Endothelial cell of umbilical vein (primary cell): Measurements from ENCODE around the gene RARA. TPM values are rescaled to one million over a fixed set of nuclear protein-coding genes. Genes with fewer than 3 reads are reported as not detected.

Experiments
- BruUV-seq: library from RNA; stranded (reverse); fragments of 400-500 nt; replicated peaks from 2 replicates; lab custom pipeline; 2021; lab: Mats Ljungman, UMichigan
- CTCF ChIA-PET: fragments of 300-600, 350-600 bp; sonication (Branson Sonifier 250); formaldehyde crosslinking; loops from one replicate; lab custom pipeline; 2021; ENCODE audit warnings: antibody characterized with exemption, inconsistent platforms; lab: Charles Lee
- POLR2A ChIA-PET: fragments of 300-600, 350-600 bp; sonication (Branson Sonifier 250); formaldehyde crosslinking; loops from one replicate; lab custom pipeline; 2021; ENCODE audit warnings: antibody characterized with exemption, inconsistent platforms; lab: Charles Lee
- DNase-seq: peaks from one replicate; pipeline ENCODE4 v3.0.0-alpha.2; 2011; ENCODE audit warnings: low read depth, low spot score
- FAIRE-seq: peaks from 2 replicates; lab custom pipeline; 2011; peaks lifted over from hg19 to GRCh38; lab: Jason Lieb, UNC
- H2AFZ ChIP-seq: 2 replicates; pipeline ENCODE4 v1.6.0; 2012; ENCODE audit warnings: low read depth, low read length, control low read depth, inconsistent platforms
- H3K27ac ChIP-seq: 2 replicates; pipeline ENCODE4 v1.5.1; 2011; ENCODE audit warnings: low read depth, mild to moderate bottlenecking, control low read depth, low read length, moderate library complexity; ENCODE audit not compliant: insufficient read depth
- H3K27me3 ChIP-seq, 2 experiments: 2 replicates each; pipeline versions ENCODE4 v1.6.0 to v1.6.1; 2011; ENCODE audit warnings: low read length in 2 of 2, mixed read lengths in 1 of 2; ENCODE audit not compliant: control insufficient read depth in 2 of 2, insufficient read depth in 2 of 2
- H3K36me3 ChIP-seq, 2 experiments: 2 replicates in 1 of 2; 3 replicates in 1 of 2; pipeline ENCODE4 v1.5.1; 2011; ENCODE audit warnings: low read length in 2 of 2, mild to moderate bottlenecking in 1 of 2, moderate library complexity in 1 of 2; ENCODE audit not compliant: control insufficient read depth in 2 of 2, insufficient read depth in 2 of 2; ENCODE audit errors: extremely low read depth in 1 of 2
- H3K4me1 ChIP-seq: 3 replicates; pipeline ENCODE4 v1.5.1; 2011; ENCODE audit warnings: mild to moderate bottlenecking, low read length; ENCODE audit not compliant: control insufficient read depth, insufficient read depth; ENCODE audit errors: extremely low read depth
- H3K4me2 ChIP-seq: 2 replicates; pipeline ENCODE4 v1.6.1; 2011; ENCODE audit warnings: low read length, control low read depth, mixed read lengths; ENCODE audit not compliant: insufficient read depth
- H3K4me3 ChIP-seq, 3 experiments: fragments of 200-600 bp in 1 of 3; sonication (generic), shearing (Covaris generic) in 1 of 3; replicated peaks in 1 of 3; 2 replicates each; pipeline ENCODE4 v1.5.1; 2011 to 2016; ENCODE audit warnings: control low read depth in 3 of 3, low read length in 3 of 3, mild to moderate bottlenecking in 2 of 3, inconsistent platforms in 1 of 3, low read depth in 1 of 3, moderate library complexity in 1 of 3; ENCODE audit not compliant: insufficient read depth in 1 of 3
- H3K79me2 ChIP-seq: 2 replicates; pipeline ENCODE4 v1.6.0; 2012; ENCODE audit warnings: low read length, inconsistent platforms; ENCODE audit not compliant: control insufficient read depth, insufficient read depth
- H3K9ac ChIP-seq: replicated peaks from 2 replicates; pipeline ENCODE3; 2011; ENCODE audit warnings: low read length, control low read depth; ENCODE audit not compliant: insufficient read depth; ENCODE audit errors: extremely low read depth
- H3K9me1 ChIP-seq: replicated peaks from 3 replicates; pipeline ENCODE4 v1.6.0; 2011; ENCODE audit warnings: mild to moderate bottlenecking, low read length; ENCODE audit not compliant: control insufficient read depth, insufficient read depth; ENCODE audit errors: extremely low read depth
- H3K9me3 ChIP-seq: replicated peaks from 2 replicates; pipeline ENCODE4 v1.5.1; 2012; ENCODE audit warnings: low read length, inconsistent platforms; ENCODE audit not compliant: control insufficient read depth, insufficient read depth
- H4K20me1 ChIP-seq: replicated peaks from 2 replicates; pipeline ENCODE3; 2011; ENCODE audit warnings: mild to moderate bottlenecking, low read length; ENCODE audit not compliant: control insufficient read depth, insufficient read depth; ENCODE audit errors: extremely low read depth
- EZH2 ChIP-seq: IDR thresholded peaks from 2 replicates; pipeline ENCODE4 v1.6.1; 2012; ENCODE audit warnings: borderline replicate concordance, low read depth, mild to moderate bottlenecking, moderate library complexity, low read length, inconsistent platforms; ENCODE audit not compliant: severe bottlenecking
- FOS ChIP-seq: IDR thresholded peaks from 2 replicates; pipeline ENCODE4 v1.6.1; 2011; ENCODE audit warnings: mild to moderate bottlenecking, low read length, moderate library complexity, borderline replicate concordance; ENCODE audit not compliant: insufficient read depth
- JUN ChIP-seq: IDR thresholded peaks from 2 replicates; pipeline ENCODE4 v1.6.1; 2011; ENCODE audit warnings: borderline replicate concordance, low read depth; ENCODE audit not compliant: insufficient read length, insufficient read depth
- dilution Hi-C: fragments of 300-500 bp; cut with MboI; formaldehyde crosslinking; loops from one replicate; pipeline ENCODE4 v1.15.0; 2019; ENCODE audit warnings: low sequenced_read_pairs; ENCODE audit not compliant: extremely low pct_ligation_motif_present
- intact Hi-C: fragments of 100-400 bp; cut with micrococcal nuclease; formaldehyde crosslinking; loops from one replicate; pipeline ENCODE4 v1.10.0; 2022
- polyA plus RNA-seq, 4 experiments: library from polyadenylated mRNA; depleted of rRNA in 3 of 4; stranded (reverse) in 3 of 4; unstranded in 1 of 4; fragments of >200 nt; gene quantifications; 2 replicates each; pipeline versions ENCODE4 v1.2.1 to v1.2.3, GENCODE V29; 2011 to 2012; ENCODE audit warnings: missing spikeins in 1 of 4
- total RNA-seq: library from RNA; stranded (reverse); gene quantifications from 2 replicates; pipeline ENCODE4 v1.2.3, GENCODE V29; 2021
- TF ChIP-seq, protein P1 (sequence below), 2 donors: IDR thresholded peaks; 1 replicate in 1 of 2; 2 replicates in 1 of 2; pipeline ENCODE4 v1.5.1; 2011; ENCODE audit warnings: low read length in 2 of 2, mild to moderate bottlenecking in 2 of 2, moderate library complexity in 2 of 2, control low read depth in 1 of 2, inconsistent platforms in 1 of 2, low read depth in 1 of 2; ENCODE audit not compliant: insufficient read depth in 1 of 2; ENCODE audit errors: extremely low read depth in 1 of 2
- TF ChIP-seq, protein P2 (sequence below): IDR thresholded peaks from 2 replicates; pipeline ENCODE4 v1.6.1; 2011; ENCODE audit not compliant: insufficient read depth, insufficient read length

RARA gene
- total and polyA plus RNA-seq, 2 donors (not counting 3 experiments of a cell fraction or from before 2014, with no cell fraction given), result 11.9 to 37.8 TPM

DNA sequence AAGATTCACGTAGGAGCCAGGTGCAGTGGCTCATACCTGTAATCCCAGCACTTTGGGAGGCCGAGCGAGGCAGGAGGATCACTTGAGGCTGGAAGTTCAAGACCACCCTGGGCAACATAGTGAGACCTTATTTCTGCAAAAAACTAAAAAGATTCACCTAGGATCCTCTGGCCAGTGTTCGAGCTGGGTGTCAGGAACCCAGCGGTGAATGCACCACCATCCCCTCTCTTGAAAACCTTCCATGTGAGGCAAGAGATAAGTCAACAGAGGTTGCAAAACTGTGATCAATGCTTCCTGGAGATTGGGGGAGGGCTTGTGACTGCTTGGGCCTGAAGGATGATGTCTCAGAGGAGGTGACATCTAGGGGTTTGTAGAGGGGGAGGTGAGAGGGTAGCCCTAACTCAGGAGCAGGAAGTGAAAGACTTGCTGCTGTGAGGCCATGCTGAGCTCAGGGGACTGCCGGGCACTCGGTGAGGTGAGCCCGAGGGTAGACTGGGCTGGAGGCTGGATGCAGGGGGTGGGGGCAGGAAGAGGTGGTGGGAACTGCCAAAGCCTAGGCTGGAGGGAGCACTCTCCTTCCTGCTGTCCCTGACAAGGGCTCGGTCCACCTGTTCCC lies 43.9 kb downstream of the RARA start:
- BruUV-seq, result no TSS peak
- H3K9ac ChIP-seq, result no peak overlapping the region
- H3K79me2 ChIP-seq, result peaks cover 26% of the 10 kb centered on the region
- peaks cover 28% of the 10 kb centered on the region for H3K4me1 ChIP-seq
- no peak for TF ChIP-seq FOS
- TF ChIP-seq, protein P1, sequence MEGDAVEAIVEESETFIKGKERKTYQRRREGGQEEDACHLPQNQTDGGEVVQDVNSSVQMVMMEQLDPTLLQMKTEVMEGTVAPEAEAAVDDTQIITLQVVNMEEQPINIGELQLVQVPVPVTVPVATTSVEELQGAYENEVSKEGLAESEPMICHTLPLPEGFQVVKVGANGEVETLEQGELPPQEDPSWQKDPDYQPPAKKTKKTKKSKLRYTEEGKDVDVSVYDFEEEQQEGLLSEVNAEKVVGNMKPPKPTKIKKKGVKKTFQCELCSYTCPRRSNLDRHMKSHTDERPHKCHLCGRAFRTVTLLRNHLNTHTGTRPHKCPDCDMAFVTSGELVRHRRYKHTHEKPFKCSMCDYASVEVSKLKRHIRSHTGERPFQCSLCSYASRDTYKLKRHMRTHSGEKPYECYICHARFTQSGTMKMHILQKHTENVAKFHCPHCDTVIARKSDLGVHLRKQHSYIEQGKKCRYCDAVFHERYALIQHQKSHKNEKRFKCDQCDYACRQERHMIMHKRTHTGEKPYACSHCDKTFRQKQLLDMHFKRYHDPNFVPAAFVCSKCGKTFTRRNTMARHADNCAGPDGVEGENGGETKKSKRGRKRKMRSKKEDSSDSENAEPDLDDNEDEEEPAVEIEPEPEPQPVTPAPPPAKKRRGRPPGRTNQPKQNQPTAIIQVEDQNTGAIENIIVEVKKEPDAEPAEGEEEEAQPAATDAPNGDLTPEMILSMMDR (IDR thresholded peaks at IDR 0.05; ENCODE audit: extremely low read depth in 1 of 2, insufficient read depth in 1 of 2, low read depth in 1 of 2, low read length in 2 of 2), result no peak
- TF ChIP-seq, protein P2, sequence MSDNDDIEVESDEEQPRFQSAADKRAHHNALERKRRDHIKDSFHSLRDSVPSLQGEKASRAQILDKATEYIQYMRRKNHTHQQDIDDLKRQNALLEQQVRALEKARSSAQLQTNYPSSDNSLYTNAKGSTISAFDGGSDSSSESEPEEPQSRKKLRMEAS, result no peak
- TF ChIP-seq EZH2, result no peak
- no peak for TF ChIP-seq JUN
- no peak overlapping the region for H3K4me3 ChIP-seq
- H3K4me2 ChIP-seq, result no peak overlapping the region
- dilution Hi-C loops (no loop called here), intact Hi-C loops (no loop called here)
- DNase-seq (no peak), FAIRE-seq (no peak)
- H4K20me1 ChIP-seq, result no peaks in the 10 kb centered on the region
- POLR2A ChIA-PET, result no interaction called here
- H3K36me3 ChIP-seq, result peaks cover 6 to 51% of the 10 kb centered on the region in 2 experiments
- no peaks in the 10 kb centered on the region for H3K9me3 ChIP-seq
- H3K27me3 ChIP-seq, result no peaks in the 10 kb centered on the region
- no peak overlapping the region for H2AFZ ChIP-seq
- no peak overlapping the region for H3K27ac ChIP-seq
- CTCF ChIA-PET, result interaction anchor here (1.0 to 18.3 kb wide), 4 partner anchors 29 to 47 kb away, joined by 3 to 530 read pairs (median 5); partner anchors contain the start of gene RARA
- H3K9me1 ChIP-seq, result no peaks in the 10 kb centered on the region
